Uterus (tissue), 2 donors: ENCODE data around the gene VAMP5.
A peak's percentile ranks its signal among the peaks of the same experiment; 100 is the strongest.

Source experiments
- POLR2A ChIP-seq, 2 donors: fragments of 450-650 bp; IDR thresholded peaks; one replicate each; pipeline ENCODE4 v1.6.1; 2016; ENCODE audit warnings: antibody characterized with exemption in 2 of 2, mild to moderate bottlenecking in 1 of 2, moderate library complexity in 1 of 2
- TF ChIP-seq, protein P1 (sequence below), 4 experiments: fragments of 200-600 bp in 2 of 4; fragments of 450-650 bp in 2 of 4; sonication (generic) in 2 of 4; IDR thresholded peaks; one replicate each; pipeline ENCODE4 v1.5.1; 2016 to 2019; ENCODE audit warnings: antibody characterized with exemption in 4 of 4, mild to moderate bottlenecking in 2 of 4, moderate library complexity in 1 of 4

DNA sequence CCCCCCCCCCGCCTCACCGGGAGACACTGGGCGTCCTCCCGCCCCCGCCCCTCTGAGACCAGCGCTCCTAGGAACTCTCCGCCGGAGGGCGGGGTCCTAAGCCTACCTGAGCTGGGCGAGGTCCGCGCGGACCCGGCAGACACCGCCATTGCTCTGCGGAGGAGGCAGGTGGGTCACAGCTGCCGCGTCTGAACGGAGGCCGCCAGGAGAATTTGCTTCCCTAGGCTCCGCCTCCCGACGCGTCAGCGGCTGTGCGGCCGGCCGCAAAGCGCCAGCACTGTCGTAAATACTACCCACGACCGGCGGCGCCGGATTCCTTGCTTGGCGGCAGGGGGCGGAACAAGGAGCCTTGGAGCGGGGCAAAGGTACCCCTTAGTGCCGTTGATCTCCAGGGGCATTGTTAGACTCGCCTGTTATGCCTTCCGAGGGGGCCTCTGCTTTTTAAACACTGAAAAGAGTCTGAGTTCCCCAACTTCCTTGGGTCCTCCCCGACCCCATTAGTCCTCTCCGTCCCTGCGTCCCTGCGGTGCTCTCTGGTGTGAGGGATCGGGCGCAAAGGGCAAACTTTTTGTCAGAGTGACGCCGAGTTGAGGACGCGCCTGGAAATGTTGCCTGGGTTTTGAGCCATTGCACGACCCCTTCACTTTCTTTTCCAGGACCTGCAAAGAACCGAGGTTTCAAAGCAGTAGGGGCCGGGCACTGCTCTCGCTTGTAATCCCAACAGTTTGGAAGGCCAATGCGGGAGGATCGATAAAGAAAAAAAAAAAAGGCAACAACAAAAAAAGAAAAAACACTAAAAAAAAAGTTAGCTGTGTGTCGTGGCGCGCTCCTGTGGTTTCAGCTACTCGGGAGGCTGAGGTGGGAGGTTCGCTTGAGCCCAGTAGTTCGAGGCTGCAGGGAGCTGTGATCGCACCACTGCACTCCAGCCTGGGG, 22.7 kb upstream of the VAMP5 start, which contains the start of gene GGCX:
- TF ChIP-seq, protein P1, sequence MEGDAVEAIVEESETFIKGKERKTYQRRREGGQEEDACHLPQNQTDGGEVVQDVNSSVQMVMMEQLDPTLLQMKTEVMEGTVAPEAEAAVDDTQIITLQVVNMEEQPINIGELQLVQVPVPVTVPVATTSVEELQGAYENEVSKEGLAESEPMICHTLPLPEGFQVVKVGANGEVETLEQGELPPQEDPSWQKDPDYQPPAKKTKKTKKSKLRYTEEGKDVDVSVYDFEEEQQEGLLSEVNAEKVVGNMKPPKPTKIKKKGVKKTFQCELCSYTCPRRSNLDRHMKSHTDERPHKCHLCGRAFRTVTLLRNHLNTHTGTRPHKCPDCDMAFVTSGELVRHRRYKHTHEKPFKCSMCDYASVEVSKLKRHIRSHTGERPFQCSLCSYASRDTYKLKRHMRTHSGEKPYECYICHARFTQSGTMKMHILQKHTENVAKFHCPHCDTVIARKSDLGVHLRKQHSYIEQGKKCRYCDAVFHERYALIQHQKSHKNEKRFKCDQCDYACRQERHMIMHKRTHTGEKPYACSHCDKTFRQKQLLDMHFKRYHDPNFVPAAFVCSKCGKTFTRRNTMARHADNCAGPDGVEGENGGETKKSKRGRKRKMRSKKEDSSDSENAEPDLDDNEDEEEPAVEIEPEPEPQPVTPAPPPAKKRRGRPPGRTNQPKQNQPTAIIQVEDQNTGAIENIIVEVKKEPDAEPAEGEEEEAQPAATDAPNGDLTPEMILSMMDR (IDR thresholded peaks at IDR 0.05) = peak in 3 of 4 experiments; percentile 37 to 71 (median 61)
- TF ChIP-seq POLR2A (IDR thresholded peaks at IDR 0.05) = peak; percentile 74 to 84
